Loucy (cell line): Measurements from ENCODE around the gene PIANP.

Source experiments
- H2AFZ ChIP-seq: fragments of 200-600 bp; sonication (generic); 2 replicates; pipeline ENCODE4 v1.6.0; 2016; ENCODE audit warnings: antibody characterized with exemption, mild to moderate bottlenecking, low read length, moderate library complexity
- H3F3A ChIP-seq: fragments of 200-600 bp; 2 replicates; pipeline ENCODE4 v1.6.0; 2016; ENCODE audit warnings: antibody characterized with exemption, low read depth, mild to moderate bottlenecking
- H3K27me3 ChIP-seq: fragments of 200-600 bp; sonication (generic); 2 replicates; pipeline ENCODE4 v1.6.1; 2014; ENCODE audit warnings: low read length, mild to moderate bottlenecking; ENCODE audit not compliant: insufficient read depth, poor library complexity, severe bottlenecking
- H3K36me3 ChIP-seq: fragments of 200-600 bp; sonication (generic); 2 replicates; pipeline ENCODE4 v1.6.1; 2016; ENCODE audit warnings: low read length; ENCODE audit not compliant: insufficient read depth
- H3K4me1 ChIP-seq: fragments of 200-600 bp; sonication (generic); 2 replicates; pipeline ENCODE4 v1.5.1; 2014; ENCODE audit warnings: low read length, mild to moderate bottlenecking; ENCODE audit not compliant: insufficient read depth, poor library complexity, severe bottlenecking
- H3K4me2 ChIP-seq: fragments of 200-600 bp; sonication (generic); 2 replicates; pipeline ENCODE4 v1.6.0; 2014; ENCODE audit warnings: antibody characterized with exemption, low read length, low read depth, mild to moderate bottlenecking; ENCODE audit not compliant: poor library complexity, severe bottlenecking
- H3K4me3 ChIP-seq: fragments of 200-600 bp; sonication (generic); 2 replicates; pipeline ENCODE4 v1.5.1; 2014; ENCODE audit warnings: low read length, mild to moderate bottlenecking, mixed read lengths; ENCODE audit not compliant: poor library complexity, severe bottlenecking
- H3K79me2 ChIP-seq: fragments of 200-600 bp; sonication (generic); 2 replicates; pipeline ENCODE4 v1.6.1; 2014; ENCODE audit warnings: low read length; ENCODE audit not compliant: insufficient read depth
- H3K9ac ChIP-seq: fragments of 200-600 bp; sonication (generic); 2 replicates; pipeline ENCODE4 v1.6.0; 2014; ENCODE audit warnings: mild to moderate bottlenecking, low read depth, low read length, moderate library complexity; ENCODE audit not compliant: poor library complexity, severe bottlenecking
- H3K9me2 ChIP-seq: fragments of 200-600 bp; sonication (generic); replicated peaks from 2 replicates; pipeline ENCODE4 v1.6.1; 2016; ENCODE audit warnings: low read depth, low read length, mixed read lengths
- H3K9me3 ChIP-seq: fragments of 200-600 bp; sonication (generic); 2 replicates; pipeline ENCODE4 v1.6.1; 2014; ENCODE audit warnings: mild to moderate bottlenecking, antibody characterized with exemption, low read length, low read depth; ENCODE audit not compliant: insufficient read depth
- H4K20me1 ChIP-seq: fragments of 200-600 bp; sonication (generic); 2 replicates; pipeline ENCODE4 v1.6.0; 2014; ENCODE audit warnings: antibody characterized with exemption, low read length, mild to moderate bottlenecking; ENCODE audit not compliant: insufficient read depth, poor library complexity, severe bottlenecking
- CTCF ChIP-seq: fragments of 200-600 bp; sonication (generic); conservative IDR thresholded peaks from 2 replicates; pipeline ENCODE4 v1.5.1; 2014; ENCODE audit warnings: mild to moderate bottlenecking, antibody characterized with exemption, low read length
- EZH2phosphoT487 ChIP-seq: fragments of 200-600 bp; IDR thresholded peaks from 2 replicates; pipeline ENCODE4 v1.6.1; 2018; ENCODE audit warnings: antibody characterized with exemption, mild to moderate bottlenecking, moderate library complexity, borderline replicate concordance

PIANP gene

GRCh38 chr12:6691473-6691872 lies 9.1 kb downstream of the PIANP start:
- H3K4me2 ChIP-seq: no peak overlapping the region

GRCh38 chr12:6688999-6689882 lies 11.4 kb downstream of the PIANP start, which contains the start of gene ZNF384:
TSS of gene ZNF384 (minus strand) at chr12:6689375. CDS start at chr12:6679520, 9,855 bp downstream.
- Histone ChIP-seq H3K79me2 (peaks cover 57% of the 10 kb centered on the region), H3K4me1 (peaks cover 36% of the 10 kb centered on the region)

More at GRCh38 chr12:6691473-6691872, 9.1 kb downstream of the PIANP start:
- no peak for TF ChIP-seq CTCF
- no peak for TF ChIP-seq EZH2phosphoT487
- H3K9me3 ChIP-seq: no peaks in the 10 kb centered on the region
- H3K9ac ChIP-seq: no peak overlapping the region
- H3K27me3 ChIP-seq: no peaks in the 10 kb centered on the region
- no peaks in the 10 kb centered on the region for H3K9me2 ChIP-seq
- H4K20me1 ChIP-seq: peaks cover 16% of the 10 kb centered on the region
- no peaks in the 10 kb centered on the region for H3K36me3 ChIP-seq
- H3K4me3 ChIP-seq: no peak overlapping the region
- peaks cover 34% of the 10 kb centered on the region for H3K79me2 ChIP-seq
- peaks cover 43% of the 10 kb centered on the region for H3K4me1 ChIP-seq
- 0 out of 2 replicates have a peak, but pooled peaks cover 3% of the 10 kb centered on the region for H3F3A ChIP-seq
- no peak overlapping the region for H2AFZ ChIP-seq

GRCh38 chr12:6688543-6688998 lies 12.0 kb downstream of the PIANP start:
- TF ChIP-seq CTCF (no peak), EZH2phosphoT487 (no peak)
- Histone ChIP-seq H3K4me3 (peak overlapping the region; percentile 87), H3K9me2 (no peaks in the 10 kb centered on the region), H3K4me1 (peaks cover 41% of the 10 kb centered on the region), H4K20me1 (peaks cover 37% of the 10 kb centered on the region), H3K27me3 (no peaks in the 10 kb centered on the region), H3F3A (0 out of 2 replicates have a peak, but pooled peaks cover 3% of the 10 kb centered on the region), H3K9me3 (no peaks in the 10 kb centered on the region), H2AFZ (peak overlapping the region; percentile 65), H3K79me2 (peaks cover 63% of the 10 kb centered on the region), H3K36me3 (no peaks in the 10 kb centered on the region), H3K4me2 (peak overlapping the region; percentile 100), H3K9ac (peak overlapping the region; percentile 96)

More at GRCh38 chr12:6688999-6689882, 11.4 kb downstream of the PIANP start, which contains the start of gene ZNF384:
- peak within 1 kb of the TSS; percentile 96 for H3K9ac ChIP-seq
- H3K27me3 ChIP-seq: no peaks in the 10 kb centered on the region
- H2AFZ ChIP-seq: peak within 1 kb of the TSS; percentile 65
- H3F3A ChIP-seq: 0 out of 2 replicates have a peak, but pooled peaks cover 3% of the 10 kb centered on the region
- TF ChIP-seq EZH2phosphoT487 (no peak), CTCF (no peak)
- H3K4me3 ChIP-seq: peak within 1 kb of the TSS; percentile 87
- no peaks in the 10 kb centered on the region for H3K9me3 ChIP-seq
- H4K20me1 ChIP-seq: peaks cover 32% of the 10 kb centered on the region
- no peaks in the 10 kb centered on the region for H3K36me3 ChIP-seq
- H3K9me2 ChIP-seq: no peaks in the 10 kb centered on the region
- H3K4me2 ChIP-seq: peak within 1 kb of the TSS; percentile 100
